Chondrocyte (in vitro differentiated cells): ENCODE results near the gene SNRK. TPM values are rescaled to one million over a fixed set of nuclear protein-coding genes. Genes with fewer than 3 reads are reported as not detected.

Source experiments
- DNase-seq: peaks from one replicate; pipeline ENCODE4 v3.0.0; 2021; ENCODE audit warnings: mixed read lengths, low spot score
- H3K27ac Mint-ChIP-seq: one replicate; pipeline ENCODE4 v1.8.0; 2021; ENCODE audit warnings: mild to moderate bottlenecking, moderate library complexity, mixed read lengths; ENCODE audit not compliant: unreplicated experiment
- H3K27me3 Mint-ChIP-seq: 2 replicates; pipeline ENCODE4 v1.8.0; 2021; ENCODE audit warnings: low read depth, mixed read lengths
- H3K36me3 Mint-ChIP-seq: 2 replicates; pipeline ENCODE4 v1.8.0; 2021; ENCODE audit warnings: low read depth, mixed read lengths
- H3K4me1 Mint-ChIP-seq: 2 replicates; pipeline ENCODE4 v1.8.0; 2021; ENCODE audit warnings: low read depth, mild to moderate bottlenecking, mixed read lengths
- H3K4me3 Mint-ChIP-seq: one replicate; pipeline ENCODE4 v1.8.0; 2021; ENCODE audit warnings: mild to moderate bottlenecking, moderate library complexity, mixed read lengths; ENCODE audit not compliant: unreplicated experiment
- H3K9me3 Mint-ChIP-seq: 2 replicates; pipeline ENCODE4 v1.8.0; 2021; ENCODE audit warnings: low read depth, mixed read lengths
- total RNA-seq: library from RNA; stranded (reverse); gene quantifications from 3 replicates; pipeline ENCODE4 v1.2.1, GENCODE V29; 2021
- TF ChIP-seq, protein P1 (sequence below): fragments of 200-600 bp; sonication (generic); IDR thresholded peaks from 2 replicates; pipeline ENCODE4 v1.5.0; 2021; ENCODE audit warnings: antibody characterized with exemption, mild to moderate bottlenecking, moderate library complexity

Gene SNRK
- total RNA-seq, 1 donor from 2014 or later, result 18.1 TPM

DNA sequence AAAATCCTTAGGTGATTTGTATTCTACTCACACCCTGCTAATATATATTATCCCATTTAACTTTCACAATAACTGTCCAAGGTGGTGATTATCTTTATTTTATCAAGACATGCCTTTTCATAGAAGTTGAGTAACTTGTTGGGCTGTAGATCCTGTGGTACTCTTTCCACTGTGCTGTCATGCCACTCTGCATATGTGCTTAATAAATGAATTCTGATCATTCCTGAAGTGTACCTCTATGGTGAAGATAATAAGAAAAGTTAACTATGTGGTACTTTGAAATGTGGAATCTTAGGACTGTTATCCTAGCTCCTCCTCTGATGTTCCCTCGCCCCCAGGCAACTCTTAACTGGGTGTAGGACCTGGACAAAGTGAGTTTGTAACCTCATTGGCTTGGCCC is 5.2 kb downstream of the SNRK start:
- Mint-ChIP-seq H3K27ac (no peak overlapping the region), H3K4me3 (no peak overlapping the region), H3K36me3 (peaks cover 4% of the 10 kb centered on the region), H3K9me3 (no peaks in the 10 kb centered on the region), H3K27me3 (no peaks in the 10 kb centered on the region), H3K4me1 (peaks cover 64% of the 10 kb centered on the region)
- TF ChIP-seq, protein P1, sequence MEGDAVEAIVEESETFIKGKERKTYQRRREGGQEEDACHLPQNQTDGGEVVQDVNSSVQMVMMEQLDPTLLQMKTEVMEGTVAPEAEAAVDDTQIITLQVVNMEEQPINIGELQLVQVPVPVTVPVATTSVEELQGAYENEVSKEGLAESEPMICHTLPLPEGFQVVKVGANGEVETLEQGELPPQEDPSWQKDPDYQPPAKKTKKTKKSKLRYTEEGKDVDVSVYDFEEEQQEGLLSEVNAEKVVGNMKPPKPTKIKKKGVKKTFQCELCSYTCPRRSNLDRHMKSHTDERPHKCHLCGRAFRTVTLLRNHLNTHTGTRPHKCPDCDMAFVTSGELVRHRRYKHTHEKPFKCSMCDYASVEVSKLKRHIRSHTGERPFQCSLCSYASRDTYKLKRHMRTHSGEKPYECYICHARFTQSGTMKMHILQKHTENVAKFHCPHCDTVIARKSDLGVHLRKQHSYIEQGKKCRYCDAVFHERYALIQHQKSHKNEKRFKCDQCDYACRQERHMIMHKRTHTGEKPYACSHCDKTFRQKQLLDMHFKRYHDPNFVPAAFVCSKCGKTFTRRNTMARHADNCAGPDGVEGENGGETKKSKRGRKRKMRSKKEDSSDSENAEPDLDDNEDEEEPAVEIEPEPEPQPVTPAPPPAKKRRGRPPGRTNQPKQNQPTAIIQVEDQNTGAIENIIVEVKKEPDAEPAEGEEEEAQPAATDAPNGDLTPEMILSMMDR, result no peak
- no peak for DNase-seq

- Mint-ChIP-seq H3K27ac (peak overlapping the region; percentile 24), H3K27me3 (no peaks in the 10 kb centered on the region), H3K9me3 (no peaks in the 10 kb centered on the region), H3K4me3 (no peak overlapping the region), H3K4me1 (peaks cover 40% of the 10 kb centered on the region), H3K36me3 (peaks cover 2% of the 10 kb centered on the region)
- no peak for DNase-seq
- TF ChIP-seq, protein P1, result no peak
Measured at GRCh38 chr3:43294975-43295374, 8.6 kb downstream of the SNRK start.

- DNase-seq, result no peak
- no peaks in the 10 kb centered on the region for H3K27me3 Mint-ChIP-seq
- no peaks in the 10 kb centered on the region for H3K9me3 Mint-ChIP-seq
- H3K4me3 Mint-ChIP-seq, result no peak overlapping the region
- no peaks in the 10 kb centered on the region for H3K36me3 Mint-ChIP-seq
- no peak overlapping the region for H3K27ac Mint-ChIP-seq
- TF ChIP-seq, protein P1, result no peak
- H3K4me1 Mint-ChIP-seq, result peaks cover 27% of the 10 kb centered on the region
Measured at GRCh38 chr3:43296565-43296964, 10.2 kb downstream of the SNRK start.

- no peak for DNase-seq
- H3K4me1 Mint-ChIP-seq, result peaks cover 19% of the 10 kb centered on the region
- TF ChIP-seq, protein P1, result no peak
- no peak overlapping the region for H3K4me3 Mint-ChIP-seq
- H3K27me3 Mint-ChIP-seq, result no peaks in the 10 kb centered on the region
- no peaks in the 10 kb centered on the region for H3K9me3 Mint-ChIP-seq
- H3K36me3 Mint-ChIP-seq, result peaks cover 3% of the 10 kb centered on the region
- H3K27ac Mint-ChIP-seq, result no peak overlapping the region
Measured at GRCh38 chr3:43298292-43298691, 12.0 kb downstream of the SNRK start.

GRCh38 chr3:43298761-43299160 is 12.4 kb downstream of the SNRK start:
- Mint-ChIP-seq H3K4me3 (no peak overlapping the region), H3K27me3 (no peaks in the 10 kb centered on the region), H3K4me1 (peaks cover 19% of the 10 kb centered on the region), H3K27ac (no peak overlapping the region), H3K36me3 (peaks cover 6% of the 10 kb centered on the region), H3K9me3 (no peaks in the 10 kb centered on the region)
- TF ChIP-seq, protein P1, result no peak
- no peak for DNase-seq
